HL-60 (cell line): ENCODE data around the gene AVP.

ENCODE experiments used
- DNase-seq, 2 experiments: peaks; one replicate each; pipeline ENCODE4 v3.0.0-alpha.2; 2010 to 2020; ENCODE audit warnings: low read depth in 1 of 2, low spot score in 1 of 2
- H3K27ac ChIP-seq: fragments of 250-450 bp; sonication (Bioruptor Pico); replicated peaks from 2 replicates; pipeline ENCODE4 v1.5.1; 2020; ENCODE audit warnings: mild to moderate bottlenecking, moderate library complexity
- H3K27me3 ChIP-seq: fragments of 250-450 bp; sonication (Bioruptor Pico); 2 replicates; pipeline ENCODE4 v1.5.1; 2021; ENCODE audit warnings: mild to moderate bottlenecking, moderate library complexity; ENCODE audit not compliant: insufficient read depth, poor library complexity, severe bottlenecking
- H3K4me3 ChIP-seq: replicated peaks from 2 replicates; pipeline ENCODE4 v1.5.1; 2011; ENCODE audit warnings: mild to moderate bottlenecking, control low read depth, low read length; ENCODE audit not compliant: insufficient read depth
- CTCF ChIP-seq: IDR thresholded peaks from one replicate; pipeline ENCODE4 v1.5.1; 2011; ENCODE audit warnings: low read length, control low read depth, inconsistent platforms; ENCODE audit not compliant: insufficient read depth
- GABPA ChIP-seq: IDR thresholded peaks from 2 replicates; pipeline ENCODE4 v1.6.1; 2012; ENCODE audit warnings: low read depth
- POLR2AphosphoS5 ChIP-seq: IDR thresholded peaks from 2 replicates; pipeline ENCODE4 v1.6.1; 2012; ENCODE audit warnings: low read depth
- REST ChIP-seq: IDR thresholded peaks from 2 replicates; pipeline ENCODE4 v1.6.1; 2012; ENCODE audit warnings: low read depth; ENCODE audit not compliant: insufficient replicate concordance
- SPI1 ChIP-seq: IDR thresholded peaks from 2 replicates; pipeline ENCODE4 v1.6.1; 2012; ENCODE audit warnings: low read depth, mild to moderate bottlenecking, borderline replicate concordance

The AVP gene

GRCh38 chr20:3041854-3042409 lies 42.6 kb downstream of the AVP start:
- no peak for DNase-seq
- no peaks in the 10 kb centered on the region for H3K27me3 ChIP-seq
- no peak overlapping the region for H3K4me3 ChIP-seq
- TF ChIP-seq CTCF (no peak), SPI1 (no peak), REST (no peak), GABPA (no peak)
- no peak overlapping the region for H3K27ac ChIP-seq

- TF ChIP-seq REST (no peak), CTCF (no peak), SPI1 (no peak), POLR2AphosphoS5 (no peak), GABPA (no peak)
- DNase-seq: no peak
- no peak overlapping the region for H3K27ac ChIP-seq
- no peak overlapping the region for H3K4me3 ChIP-seq
- H3K27me3 ChIP-seq: no peaks in the 10 kb centered on the region
These were observed 44.4 kb downstream of the AVP start for GRCh38 chr20:3040086-3040485.

GRCh38 chr20:3039426-3039825 lies 45.1 kb downstream of the AVP start:
- no peak for DNase-seq
- Histone ChIP-seq H3K27me3 (no peaks in the 10 kb centered on the region), H3K27ac (no peak overlapping the region), H3K4me3 (no peak overlapping the region)
- TF ChIP-seq SPI1 (no peak), POLR2AphosphoS5 (no peak), GABPA (no peak), CTCF (no peak), REST (no peak)
